Activated T-helper 17 cell treated with anti-CD3 and anti-CD28 coated beads, Interleukin-2, amount 50 U/mL, for 72 hours (primary cell): Measurements from ENCODE around the gene SNORC. TPM values are rescaled to one million over a fixed set of nuclear protein-coding genes. Genes with fewer than 3 reads are reported as not detected.

Experiments
- ATAC-seq: fragments of 150-1000 bp; cut with Tn5 transposase; replicated peaks from 2 replicates; pipeline ENCODE4 v1.10.0; 2021; ENCODE audit warnings: mild to moderate bottlenecking, moderate library complexity
- H3K27ac Mint-ChIP-seq: one replicate; pipeline ENCODE4 v1.8.0; 2022; ENCODE audit warnings: mixed read lengths
- H3K27me3 Mint-ChIP-seq: one replicate; pipeline ENCODE4 v1.8.0; 2022; ENCODE audit warnings: mixed read lengths
- H3K36me3 Mint-ChIP-seq: one replicate; pipeline ENCODE4 v1.8.0; 2022; ENCODE audit warnings: low read depth, mild to moderate bottlenecking, mixed read lengths
- H3K4me1 Mint-ChIP-seq: one replicate; pipeline ENCODE4 v1.8.0; 2022; ENCODE audit warnings: mixed read lengths
- H3K4me3 Mint-ChIP-seq: one replicate; pipeline ENCODE4 v1.8.0; 2022; ENCODE audit warnings: mild to moderate bottlenecking, mixed read lengths
- H3K9me3 Mint-ChIP-seq: one replicate; pipeline ENCODE4 v1.8.0; 2022; ENCODE audit warnings: mixed read lengths
- total RNA-seq, 2 donors: library from RNA; stranded (reverse); gene quantifications; one replicate each; pipeline ENCODE4 v1.2.3, GENCODE V29; 2022

SNORC gene
- total RNA-seq, 2 donors from 2014 or later: 2.0 to 3.1 TPM

DNA sequence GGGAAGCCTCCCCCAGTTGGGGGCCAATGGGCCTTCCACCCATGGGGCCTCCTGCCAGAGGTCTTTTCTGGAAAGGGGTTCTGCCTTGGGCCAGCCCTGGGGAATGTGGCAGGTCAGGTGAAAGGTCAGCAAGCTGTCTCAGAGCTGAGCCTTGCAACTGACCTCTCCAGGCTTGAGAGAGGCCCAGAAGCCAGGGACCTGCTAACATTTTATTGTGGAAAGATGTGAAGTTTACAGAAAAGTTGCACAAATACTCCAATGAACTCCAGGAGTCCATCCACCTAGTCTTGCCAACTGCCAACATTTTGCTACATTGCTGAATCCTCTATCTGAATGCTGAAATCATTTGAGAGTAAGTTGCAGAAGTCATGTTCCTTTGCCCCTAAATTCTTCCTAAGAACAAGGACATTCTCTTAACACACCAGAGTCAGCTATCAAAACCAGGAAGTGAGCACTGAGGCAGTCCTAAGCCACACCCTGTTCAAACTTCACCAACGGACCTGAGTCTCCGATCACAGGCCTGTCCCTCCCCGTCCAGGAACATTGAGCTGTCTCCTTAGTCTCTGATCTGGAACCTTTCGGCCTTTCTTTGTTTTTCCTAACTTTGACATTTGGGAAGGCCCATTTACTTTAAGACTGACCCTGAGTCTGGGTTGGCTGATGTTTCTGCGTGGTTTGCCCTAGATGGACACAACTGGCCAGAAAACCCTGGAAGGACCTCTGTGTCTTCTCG lies 4.0 kb downstream of the SNORC start:
- Mint-ChIP-seq H3K27me3 (peaks cover 7% of the 10 kb centered on the region), H3K4me3 (no peak overlapping the region), H3K9me3 (no peaks in the 10 kb centered on the region)

GRCh38 chr2:232874677-232875223 lies 4.7 kb downstream of the SNORC start:
- Mint-ChIP-seq H3K27ac (no peak overlapping the region), H3K4me1 (peaks cover 6% of the 10 kb centered on the region), H3K4me3 (peak overlapping the region; percentile 64), H3K9me3 (no peaks in the 10 kb centered on the region), H3K36me3 (no peaks in the 10 kb centered on the region), H3K27me3 (peaks cover 7% of the 10 kb centered on the region)
- no peak for ATAC-seq

More for the DNA sequence above, 4.0 kb downstream of the SNORC start:
- no peak overlapping the region for H3K27ac Mint-ChIP-seq
- H3K36me3 Mint-ChIP-seq: no peaks in the 10 kb centered on the region
- ATAC-seq: no peak
- peaks cover 6% of the 10 kb centered on the region for H3K4me1 Mint-ChIP-seq

DNA sequence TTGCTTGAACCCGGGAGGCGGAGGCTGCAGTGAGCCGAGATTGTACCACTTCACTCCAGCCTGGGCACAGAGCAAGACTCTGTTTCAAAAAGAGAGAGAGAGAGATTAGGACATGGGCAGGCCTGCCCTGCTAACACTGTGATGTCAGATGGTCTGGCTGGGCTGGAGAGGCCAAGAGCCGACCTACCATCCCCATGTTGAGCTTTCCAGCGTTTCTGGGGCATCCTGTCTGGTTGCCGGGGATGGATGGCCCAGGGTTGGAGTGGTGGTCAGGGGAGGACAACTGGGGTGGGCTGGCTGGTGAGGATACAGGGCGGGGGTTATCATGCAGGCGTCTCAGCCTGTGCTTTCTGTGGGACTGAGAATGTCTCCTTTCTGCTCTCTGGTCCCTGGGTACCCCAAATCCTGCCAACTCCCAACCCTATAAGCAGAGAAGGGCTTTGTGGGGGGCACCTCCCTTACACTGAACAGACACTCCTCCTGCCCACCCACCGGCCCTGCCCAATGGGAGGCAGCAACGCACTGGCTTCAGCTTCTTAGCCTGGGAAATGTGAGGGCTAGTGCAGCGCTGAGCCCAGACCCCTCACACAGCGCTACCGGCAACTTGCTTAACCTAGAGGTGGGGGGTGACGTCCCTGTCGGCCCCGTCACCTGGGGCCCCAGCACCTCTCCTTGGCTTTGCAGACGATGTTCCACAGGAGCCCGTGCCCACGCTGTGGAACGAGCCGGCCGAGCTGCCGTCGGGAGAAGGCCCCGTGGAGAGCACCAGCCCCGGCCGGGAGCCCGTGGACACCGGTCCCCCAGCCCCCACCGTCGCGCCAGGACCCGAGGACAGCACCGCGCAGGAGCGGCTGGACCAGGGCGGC lies 5.4 kb downstream of the SNORC start:
- peaks cover 7% of the 10 kb centered on the region for H3K27me3 Mint-ChIP-seq
- H3K36me3 Mint-ChIP-seq: no peaks in the 10 kb centered on the region
- peaks cover 6% of the 10 kb centered on the region for H3K4me1 Mint-ChIP-seq
- ATAC-seq: no peak
- H3K4me3 Mint-ChIP-seq: peak overlapping the region; percentile 64
- H3K9me3 Mint-ChIP-seq: no peaks in the 10 kb centered on the region
- no peak overlapping the region for H3K27ac Mint-ChIP-seq

DNA sequence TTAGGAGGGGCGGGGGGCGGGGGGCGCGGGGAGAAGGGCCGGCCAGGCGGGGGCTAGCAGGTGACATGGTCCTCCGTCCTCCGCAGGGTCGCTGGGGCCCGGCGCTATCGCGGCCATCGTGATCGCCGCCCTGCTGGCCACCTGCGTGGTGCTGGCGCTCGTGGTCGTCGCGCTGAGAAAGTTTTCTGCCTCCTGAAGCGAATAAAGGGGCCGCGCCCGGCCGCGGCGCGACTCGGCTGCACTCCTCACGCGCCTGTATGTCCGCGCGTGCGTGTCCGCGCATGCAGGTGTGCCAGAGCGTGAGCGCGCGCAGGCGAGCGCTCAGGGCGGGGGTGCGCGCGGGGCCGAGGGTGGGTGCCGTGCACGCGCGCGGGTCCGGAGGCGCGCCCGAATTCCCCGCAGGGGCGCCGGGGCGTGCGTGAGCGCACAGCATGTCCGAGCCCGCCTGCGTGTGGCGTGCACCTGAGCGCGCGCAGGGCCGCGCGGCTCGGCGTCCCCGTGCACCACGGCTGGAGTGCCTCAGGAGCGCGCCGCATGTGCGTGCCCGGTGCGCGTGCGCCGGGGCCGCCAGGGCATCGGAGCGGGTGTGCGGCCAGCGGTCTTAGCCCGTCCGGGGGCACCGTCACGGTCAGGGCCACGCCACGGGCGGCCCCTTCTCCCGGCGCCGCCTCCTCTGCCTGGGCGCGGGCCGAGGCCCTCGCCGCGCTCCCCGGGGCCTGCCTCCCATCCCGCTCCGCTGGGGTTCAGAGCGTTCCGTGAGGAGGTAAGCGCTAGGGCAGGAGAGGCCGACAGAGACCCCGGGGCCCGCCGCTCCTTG lies 6.3 kb downstream of the SNORC start:
- H3K4me3 Mint-ChIP-seq: peak overlapping the region; percentile 64
- no peaks in the 10 kb centered on the region for H3K36me3 Mint-ChIP-seq
- H3K9me3 Mint-ChIP-seq: no peaks in the 10 kb centered on the region
- peak; percentile 73 for ATAC-seq
- H3K27me3 Mint-ChIP-seq: peaks cover 7% of the 10 kb centered on the region
- H3K27ac Mint-ChIP-seq: no peak overlapping the region
- H3K4me1 Mint-ChIP-seq: peaks cover 6% of the 10 kb centered on the region

DNA sequence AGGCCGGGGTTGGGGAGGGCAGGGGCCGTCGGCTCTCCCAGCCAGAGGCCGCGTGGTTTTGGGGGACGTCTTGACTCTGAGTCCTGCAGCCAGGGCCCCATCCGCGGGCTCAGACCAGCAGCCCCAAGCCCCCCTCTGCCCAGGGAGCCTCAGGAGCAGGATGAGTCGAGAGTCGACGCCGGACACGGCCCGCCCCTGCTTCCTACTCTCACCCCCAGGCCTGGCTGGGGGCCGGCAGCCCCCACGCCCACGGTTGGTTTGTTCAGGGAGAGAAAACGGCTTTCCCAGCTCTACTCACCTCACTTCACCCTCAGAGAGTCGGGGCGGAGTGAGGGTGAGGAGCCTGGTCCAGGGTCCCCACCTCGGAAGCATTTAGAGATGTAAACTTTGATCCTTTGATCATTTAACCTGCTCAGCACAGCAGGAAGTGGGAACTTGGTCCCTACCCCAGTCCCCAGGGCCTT lies 6.9 kb downstream of the SNORC start:
- Mint-ChIP-seq H3K4me1 (peaks cover 6% of the 10 kb centered on the region), H3K9me3 (no peaks in the 10 kb centered on the region), H3K4me3 (peak overlapping the region; percentile 46), H3K27ac (no peak overlapping the region), H3K27me3 (peaks cover 7% of the 10 kb centered on the region), H3K36me3 (no peaks in the 10 kb centered on the region)
- ATAC-seq: peak; percentile 1

DNA sequence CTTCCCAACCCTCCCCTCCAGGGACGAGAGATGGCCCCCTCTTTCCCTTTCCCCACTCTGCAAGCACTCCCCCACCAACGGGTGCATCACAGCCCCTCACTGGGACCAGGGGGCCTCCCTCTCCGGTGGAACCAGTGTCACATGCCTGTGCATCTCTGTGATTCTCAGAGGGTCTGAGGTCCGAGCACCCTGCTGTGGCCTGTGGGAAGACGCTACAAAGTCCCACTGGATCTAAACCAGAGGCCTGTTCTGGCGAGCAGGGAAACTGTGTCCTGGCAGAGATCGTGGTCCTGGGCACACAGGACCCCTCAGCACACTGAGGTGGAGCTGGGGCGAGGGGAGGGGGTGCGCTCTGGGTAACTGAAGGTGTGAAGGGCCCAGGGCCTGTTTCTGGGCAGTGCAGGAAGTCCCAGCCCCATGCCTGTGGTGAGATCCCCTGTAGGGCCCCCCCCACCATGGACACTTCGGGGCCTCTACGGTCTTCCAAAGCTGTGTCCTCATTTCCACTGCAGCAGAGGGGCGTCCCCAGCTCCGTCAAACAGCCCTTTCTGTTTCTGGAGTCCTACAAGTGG lies 8.0 kb downstream of the SNORC start:
- Mint-ChIP-seq H3K36me3 (no peaks in the 10 kb centered on the region), H3K4me1 (peaks cover 6% of the 10 kb centered on the region), H3K27me3 (peaks cover 7% of the 10 kb centered on the region), H3K9me3 (no peaks in the 10 kb centered on the region), H3K27ac (no peak overlapping the region), H3K4me3 (peak overlapping the region; percentile 46)
- ATAC-seq: no peak

DNA sequence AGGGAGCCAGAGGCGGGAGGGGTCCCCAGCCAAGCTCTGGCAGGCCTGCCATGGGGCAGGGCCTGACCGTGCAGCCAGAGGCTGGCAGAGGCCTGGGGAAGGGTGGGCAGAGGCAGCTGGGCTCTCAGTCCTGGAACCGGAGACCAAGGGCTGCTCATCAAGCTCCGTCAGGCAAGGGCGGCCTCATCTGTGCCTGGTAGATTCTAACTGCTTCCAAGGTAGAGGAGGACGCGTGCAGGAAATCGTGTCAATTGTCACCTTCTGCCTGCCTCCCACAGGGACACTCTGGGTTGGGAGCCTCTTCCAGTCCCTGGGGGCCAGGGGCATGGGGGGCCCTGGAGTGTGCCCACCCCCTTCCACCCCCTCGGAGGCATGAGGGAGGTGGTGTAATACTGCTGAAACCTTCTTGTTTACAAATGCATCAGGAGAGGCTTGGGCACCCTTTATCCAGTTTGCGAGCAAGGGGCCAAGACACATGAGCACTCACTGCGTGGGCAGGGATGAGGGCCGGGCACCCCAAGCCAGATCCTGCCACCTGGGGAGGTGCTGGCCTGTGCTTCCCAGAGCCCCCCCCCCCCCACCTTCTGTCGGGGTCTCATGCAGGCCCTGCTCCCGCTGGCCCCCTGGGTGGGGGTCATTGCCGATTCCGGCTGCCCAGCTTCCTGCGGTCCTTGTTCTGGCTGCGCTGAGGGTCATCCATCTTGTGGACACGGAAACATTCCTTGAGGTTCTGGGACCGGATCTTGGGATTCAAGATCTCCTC lies 9.0 kb downstream of the SNORC start:
- Mint-ChIP-seq H3K9me3 (no peaks in the 10 kb centered on the region), H3K4me1 (peaks cover 6% of the 10 kb centered on the region), H3K36me3 (no peaks in the 10 kb centered on the region), H3K27me3 (peaks cover 7% of the 10 kb centered on the region), H3K27ac (no peak overlapping the region), H3K4me3 (no peak overlapping the region)
- no peak for ATAC-seq

- peaks cover 6% of the 10 kb centered on the region for H3K4me1 Mint-ChIP-seq
- no peaks in the 10 kb centered on the region for H3K36me3 Mint-ChIP-seq
- ATAC-seq: no peak
- no peaks in the 10 kb centered on the region for H3K9me3 Mint-ChIP-seq
- no peak overlapping the region for H3K4me3 Mint-ChIP-seq
- peaks cover 7% of the 10 kb centered on the region for H3K27me3 Mint-ChIP-seq
- H3K27ac Mint-ChIP-seq: no peak overlapping the region
Observed at GRCh38 chr2:232879618-232880494, 9.8 kb downstream of the SNORC start.

GRCh38 chr2:232880764-232881351 lies 10.8 kb downstream of the SNORC start:
- Mint-ChIP-seq H3K27ac (no peak overlapping the region), H3K27me3 (no peaks in the 10 kb centered on the region), H3K4me3 (no peak overlapping the region), H3K36me3 (no peaks in the 10 kb centered on the region), H3K9me3 (no peaks in the 10 kb centered on the region), H3K4me1 (no peaks in the 10 kb centered on the region)
- no peak for ATAC-seq

GRCh38 chr2:232882085-232882484 lies 12.0 kb downstream of the SNORC start:
- no peak for ATAC-seq
- Mint-ChIP-seq H3K9me3 (no peaks in the 10 kb centered on the region), H3K27ac (no peak overlapping the region), H3K4me3 (no peak overlapping the region), H3K4me1 (no peaks in the 10 kb centered on the region), H3K27me3 (no peaks in the 10 kb centered on the region), H3K36me3 (no peaks in the 10 kb centered on the region)

DNA sequence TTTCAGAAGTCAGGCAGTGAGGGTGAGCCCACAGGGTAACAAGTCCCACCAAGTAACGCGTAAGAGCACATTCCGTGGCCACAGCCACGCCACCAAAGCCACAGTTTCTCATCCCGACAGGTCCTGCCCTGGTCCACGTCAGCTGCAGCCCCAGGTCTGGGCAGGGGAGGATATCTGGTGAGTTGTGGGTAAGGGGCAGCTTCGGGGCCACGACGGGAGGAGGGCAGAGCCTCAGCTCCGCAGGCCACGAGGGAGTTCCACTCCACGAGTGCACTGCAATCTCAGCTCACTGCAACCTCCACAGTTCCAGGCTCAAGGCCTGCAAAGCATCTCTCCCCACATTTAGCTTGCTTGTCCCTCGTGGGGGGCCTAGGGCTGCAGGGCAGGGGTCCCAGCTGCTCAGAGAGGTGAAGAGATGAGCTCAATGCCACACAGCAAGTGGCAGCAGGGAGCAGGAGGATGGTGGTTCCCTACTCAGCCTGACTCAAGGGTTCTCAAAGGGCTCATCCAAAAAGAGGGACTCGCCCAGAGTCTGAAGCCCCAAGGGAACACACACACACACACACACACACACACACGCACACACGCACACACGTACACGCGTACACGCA lies 12.5 kb downstream of the SNORC start:
- Mint-ChIP-seq H3K4me3 (no peak overlapping the region), H3K4me1 (no peaks in the 10 kb centered on the region), H3K27ac (no peak overlapping the region), H3K27me3 (no peaks in the 10 kb centered on the region), H3K9me3 (no peaks in the 10 kb centered on the region), H3K36me3 (no peaks in the 10 kb centered on the region)
- no peak for ATAC-seq

DNA sequence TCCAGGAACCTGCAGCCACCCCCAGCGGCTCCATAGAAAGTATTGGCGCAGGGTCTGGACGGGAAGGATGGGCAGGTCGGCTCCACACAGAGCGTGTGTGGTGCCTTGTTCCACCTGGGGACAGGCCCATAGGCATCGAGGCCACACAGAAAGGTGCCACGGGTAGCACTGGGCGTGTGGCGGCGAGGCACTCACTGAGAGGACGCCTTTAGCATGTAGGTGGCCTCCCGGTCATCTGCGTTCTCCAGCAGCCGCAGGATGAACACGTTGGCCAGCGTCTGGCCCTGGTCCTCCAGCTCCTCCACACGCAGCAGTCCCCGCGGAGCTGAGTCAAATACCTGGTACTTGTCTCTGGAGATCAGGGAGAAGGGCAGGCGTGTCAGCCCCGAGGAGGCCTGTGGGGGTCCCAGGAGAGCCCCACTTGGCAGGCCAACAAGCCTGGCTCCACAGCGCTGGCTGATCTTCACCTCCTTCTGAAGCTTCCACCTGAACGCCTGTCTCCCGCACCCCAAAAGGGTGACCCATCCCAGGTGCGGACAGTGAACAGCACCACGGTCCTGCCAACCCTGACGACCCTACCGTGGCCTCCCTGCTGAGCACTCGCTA lies 13.2 kb downstream of the SNORC start:
- no peak for ATAC-seq
- Mint-ChIP-seq H3K4me3 (no peak overlapping the region), H3K27me3 (no peaks in the 10 kb centered on the region), H3K27ac (no peak overlapping the region), H3K4me1 (no peaks in the 10 kb centered on the region), H3K36me3 (no peaks in the 10 kb centered on the region), H3K9me3 (no peaks in the 10 kb centered on the region)
